ENCODE data around the gene CDX1. TPM values are rescaled to one million over a fixed set of nuclear protein-coding genes. Genes with fewer than 3 reads are reported as not detected.
A peak's percentile ranks its signal among the peaks of the same experiment; 100 is the strongest.
"Not testable (repeated sequence)": the region's sequence is repeated elsewhere in the genome, so short reads cannot be mapped to it uniquely, and the experiment has no call there.

Gene CDX1
- total RNA-seq, 2 donors from 2014 or later = not detected

- Mint-ChIP-seq H3K4me1 (peaks cover 16% of the 10 kb centered on the region), H3K9me3 (no peaks in the 10 kb centered on the region), H3K4me3 (no peak overlapping the region), H3K27ac (no peak overlapping the region), H3K36me3 (ENCODE audit: low read depth) (no peaks in the 10 kb centered on the region), H3K27me3 (ENCODE audit: insufficient read depth) (no peaks in the 10 kb centered on the region)
- 89 to 93% methylated on average over 3 of the region's 3 CpGs for whole genome bisulfite sequencing, 2 experiments (ENCODE audit: insufficient coverage in 1 of 2, insufficient read length in 1 of 2)
- H3K36me3 ChIP-seq (ENCODE audit: control insufficient read depth, insufficient read depth, low read length) = no peaks in the 10 kb centered on the region
- H3K27me3 ChIP-seq (ENCODE audit: control insufficient read depth, insufficient read depth, low read length, poor library complexity, severe bottlenecking) = no peaks in the 10 kb centered on the region
- H3K4me3 ChIP-seq (ENCODE audit: low read length) = no peak overlapping the region
- no peak overlapping the region for H3K27ac ChIP-seq (ENCODE audit: low read depth, low read length)
- no peak for DNase-seq
- no peak for TF ChIP-seq CTCF (conservative IDR thresholded peaks at IDR 0.05)
- H3K4me1 ChIP-seq (ENCODE audit: control insufficient read depth, insufficient read depth, low read length) = peaks cover 7% of the 10 kb centered on the region
- H3K9me3 ChIP-seq (ENCODE audit: control insufficient read depth, low read length) = no peaks in the 10 kb centered on the region
- no peak overlapping the region for H3K9ac ChIP-seq (ENCODE audit: extremely low read depth, low read length, poor library complexity, severe bottlenecking)
Observed at GRCh38 chr5:150229571-150229970, 63.0 kb downstream of the CDX1 start.

GRCh38 chr5:150230842-150231241 is 64.3 kb downstream of the CDX1 start:
- Mint-ChIP-seq H3K27me3 (ENCODE audit: insufficient read depth) (no peaks in the 10 kb centered on the region), H3K4me1 (peaks cover 16% of the 10 kb centered on the region), H3K27ac (peak overlapping the region; percentile 40), H3K4me3 (no peak overlapping the region), H3K9me3 (no peaks in the 10 kb centered on the region), H3K36me3 (ENCODE audit: low read depth) (no peaks in the 10 kb centered on the region)
- H3K4me3 ChIP-seq (ENCODE audit: low read length) = no peak overlapping the region
- no peak overlapping the region for H3K27ac ChIP-seq (ENCODE audit: low read depth, low read length)
- no peak overlapping the region for H3K9ac ChIP-seq (ENCODE audit: extremely low read depth, low read length, poor library complexity, severe bottlenecking)
- H3K27me3 ChIP-seq (ENCODE audit: control insufficient read depth, insufficient read depth, low read length, poor library complexity, severe bottlenecking) = no peaks in the 10 kb centered on the region
- H3K4me1 ChIP-seq (ENCODE audit: control insufficient read depth, insufficient read depth, low read length) = peaks cover 7% of the 10 kb centered on the region
- WGBS, 2 experiments (ENCODE audit: insufficient coverage in 1 of 2, insufficient read length in 1 of 2) = 91 to 93% methylated on average over 6 to 7 of the region's 7 CpGs
- H3K36me3 ChIP-seq (ENCODE audit: control insufficient read depth, insufficient read depth, low read length) = no peaks in the 10 kb centered on the region
- H3K9me3 ChIP-seq (ENCODE audit: control insufficient read depth, low read length) = no peaks in the 10 kb centered on the region
- TF ChIP-seq CTCF (conservative IDR thresholded peaks at IDR 0.05) = no peak
- no peak for DNase-seq

GRCh38 chr5:150233706-150234105 is 67.1 kb downstream of the CDX1 start:
- H3K4me1 ChIP-seq (ENCODE audit: control insufficient read depth, insufficient read depth, low read length); H3K4me1 Mint-ChIP-seq; H3K27me3 ChIP-seq (ENCODE audit: control insufficient read depth, insufficient read depth, low read length, poor library complexity, severe bottlenecking); H3K36me3 Mint-ChIP-seq (ENCODE audit: low read depth); H3K4me3 ChIP-seq (ENCODE audit: low read length); H3K27me3 Mint-ChIP-seq (ENCODE audit: insufficient read depth); H3K9ac ChIP-seq (ENCODE audit: extremely low read depth, low read length, poor library complexity, severe bottlenecking); H3K27ac ChIP-seq (ENCODE audit: low read depth, low read length); H3K9me3 ChIP-seq (ENCODE audit: control insufficient read depth, low read length); H3K4me3 Mint-ChIP-seq; H3K36me3 ChIP-seq (ENCODE audit: control insufficient read depth, insufficient read depth, low read length); H3K27ac Mint-ChIP-seq; H3K9me3 Mint-ChIP-seq; DNase-seq: not testable (repeated sequence)
- WGBS, 2 experiments (ENCODE audit: insufficient coverage in 1 of 2, insufficient read length in 1 of 2) = 89 to 93% methylated on average over 4 to 5 of the region's 5 CpGs

Other genes starting within 250 kb of the CDX1 start
- under 1 TPM in 1 of 2 donors, not detected in 1; 0.07 TPM for gene PDE6A, start 222.0 kb upstream of the CDX1 start, total RNA-seq
- 10 to 100 TPM; 22.3 to 23.9 TPM for gene SLC26A2, start 206.0 kb upstream of the CDX1 start, total RNA-seq
- 1 to 10 TPM; 3.4 to 3.8 TPM for gene TIGD6, start 166.1 kb upstream of the CDX1 start, total RNA-seq
- gene HMGXB3, start 166.0 kb upstream of the CDX1 start, total RNA-seq = 10 to 100 TPM; 41.0 to 43.5 TPM
- gene CSF1R, start 80.2 kb upstream of the CDX1 start, total RNA-seq = not detected
- 1 to 10 TPM; 4.1 to 6.5 TPM for gene PDGFRB, start 10.9 kb upstream of the CDX1 start, total RNA-seq
- gene SLC6A7, start 23.3 kb downstream of the CDX1 start, total RNA-seq = not detected
- gene CAMK2A, start 123.0 kb downstream of the CDX1 start, total RNA-seq = under 1 TPM; 0.31 to 0.49 TPM
- 1 to 10 TPM; 2.4 to 2.7 TPM for gene ARSI, start 136.1 kb downstream of the CDX1 start, total RNA-seq
- gene TCOF1, start 190.9 kb downstream of the CDX1 start, total RNA-seq = 100 to 1,000 TPM in 1 of 2 donors, 10 to 100 TPM in 1; 88.8 to 107 TPM
- gene CD74, start 246.1 kb downstream of the CDX1 start, total RNA-seq = 10 to 100 TPM; 12.4 to 20.0 TPM